GM12801 (cell line): ENCODE data around the gene HOXA6.

ENCODE experiments used
- CTCF ChIP-seq: IDR thresholded peaks from one replicate; pipeline ENCODE4 v1.5.1; 2011; ENCODE audit warnings: control low read depth; ENCODE audit not compliant: insufficient read length; ENCODE audit errors: extremely low read depth

Gene HOXA6

GRCh38 chr7:27164045-27164366 is 16.4 kb upstream of the HOXA6 start:
- TF ChIP-seq CTCF, result no peak

- no peak for TF ChIP-seq CTCF
Observed at GRCh38 chr7:27163288-27164044, 15.9 kb upstream of the HOXA6 start.

GRCh38 chr7:27162561-27163287 is 15.2 kb upstream of the HOXA6 start:
- TF ChIP-seq CTCF, result no peak

- TF ChIP-seq CTCF, result no peak
Observed at GRCh38 chr7:27161721-27162560, 14.4 kb upstream of the HOXA6 start.

GRCh38 chr7:27161214-27161720 is 13.7 kb upstream of the HOXA6 start:
- no peak for TF ChIP-seq CTCF

- no peak for TF ChIP-seq CTCF
Observed at GRCh38 chr7:27160546-27161213, 13.1 kb upstream of the HOXA6 start.

GRCh38 chr7:27160145-27160545 is 12.6 kb upstream of the HOXA6 start:
- TF ChIP-seq CTCF, result no peak
